ENCODE data around the gene DHCR24. TPM values are rescaled to one million over a fixed set of nuclear protein-coding genes. Genes with fewer than 3 reads are reported as not detected.
A peak's percentile ranks its signal among the peaks of the same experiment; 100 is the strongest.

Gene DHCR24
- total and polyA plus RNA-seq, 2 experiments from 2014 or later: 124 to 453 TPM

DNA sequence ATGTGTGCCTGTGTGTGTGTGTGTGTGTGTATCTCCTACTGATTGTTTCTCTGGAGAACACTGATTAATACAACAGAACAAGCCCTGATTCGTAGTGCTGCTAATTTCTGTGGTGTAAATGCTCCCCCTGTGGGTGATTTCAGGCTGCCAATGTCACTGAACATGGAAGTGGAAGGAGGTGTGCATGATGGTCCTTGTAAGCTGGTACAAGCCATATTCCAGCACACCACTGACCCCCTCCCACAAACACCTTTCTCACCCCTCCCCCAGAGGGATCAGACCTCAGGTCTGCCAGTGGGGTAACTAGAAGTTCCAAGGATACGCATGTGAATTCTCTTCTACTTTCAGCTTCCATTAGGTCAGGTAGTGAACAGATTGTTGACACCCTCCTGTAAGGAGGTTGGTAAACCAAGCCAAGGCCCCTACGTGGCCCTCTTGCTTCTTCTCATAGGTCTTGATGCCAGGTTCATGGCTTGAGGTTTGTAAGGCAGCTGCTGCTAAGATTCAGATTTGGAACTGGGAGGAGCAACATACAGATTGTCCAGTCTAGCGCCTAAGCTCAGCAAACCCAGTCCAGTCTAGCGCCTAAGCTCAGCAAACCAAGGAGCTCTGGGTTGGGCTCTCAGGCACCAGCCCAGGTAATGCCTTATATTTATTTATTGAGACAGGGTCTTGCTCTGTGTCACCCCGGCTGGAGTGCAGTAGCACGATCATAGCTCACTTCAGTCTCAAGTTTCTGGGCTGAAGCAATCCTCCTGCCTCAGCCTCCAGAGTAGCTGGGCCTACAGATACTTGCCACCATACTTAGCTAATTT, 38.7 kb downstream of the DHCR24 start:
- no peak overlapping the region for H3K4me3 ChIP-seq
- peaks cover 32% of the 10 kb centered on the region; the same call in 1 of the 2 replicates for H3F3A ChIP-seq (replicated peaks; ENCODE audit: low read depth)
- ATAC-seq (no peak), DNase-seq (ENCODE audit: low spot score) (peak; percentile 28)
- peaks cover 4% of the 10 kb centered on the region for H3K27me3 Mint-ChIP-seq (ENCODE audit: insufficient read depth, low read depth, poor library complexity)
- peaks cover 42% of the 10 kb centered on the region for H3K36me3 ChIP-seq (ENCODE audit: insufficient read depth)
- no peaks in the 10 kb centered on the region for H3K9me2 ChIP-seq (ENCODE audit: insufficient read depth)
- no peak overlapping the region for H2AFZ ChIP-seq
- H3K4me1 Mint-ChIP-seq: no peaks in the 10 kb centered on the region
- H3K4me2 ChIP-seq: no peak overlapping the region
- no peak overlapping the region for H3K27ac Mint-ChIP-seq
- H3K4me3 Mint-ChIP-seq: no peak overlapping the region
- H3K4me1 ChIP-seq (ENCODE audit: insufficient read depth): no peaks in the 10 kb centered on the region
- peaks cover 53% of the 10 kb centered on the region for H3K36me3 Mint-ChIP-seq (ENCODE audit: low read depth)
- H3K79me2 ChIP-seq (replicated peaks; ENCODE audit: insufficient read depth): no peaks in the 10 kb centered on the region
- TF ChIP-seq ZNF331 (CRISPR knock-in tag; IDR thresholded peaks at IDR 0.05; ENCODE audit: low read depth): no peak
- no peak for TF ChIP-seq REST (IDR thresholded peaks at IDR 0.05; ENCODE audit: unreplicated experiment)
- peak; percentile 24 to 53 for TF ChIP-seq CTCF (conservative IDR thresholded peaks at IDR 0.05; ENCODE audit: low read depth in 2 of 2)
- no peak for TF ChIP-seq CREB1 (CRISPR knock-in tag; IDR thresholded peaks at IDR 0.05; ENCODE audit: low read depth)
- H3K27me3 ChIP-seq (ENCODE audit: insufficient read depth): no peaks in the 10 kb centered on the region
- peaks cover 28% of the 10 kb centered on the region for H4K20me1 ChIP-seq (replicated peaks; ENCODE audit: insufficient read depth)
- H3K27ac ChIP-seq (ENCODE audit: low read depth): peak overlapping the region; percentile 59; the same call in 1 of the 2 replicates
- H3K9me3 Mint-ChIP-seq: no peaks in the 10 kb centered on the region; the same call in 2 of the 3 replicates

GRCh38 chr1:54846716-54847284, 40.2 kb downstream of the DHCR24 start:
- H3K27me3 Mint-ChIP-seq (ENCODE audit: insufficient read depth, low read depth, poor library complexity): peaks cover 4% of the 10 kb centered on the region
- Histone ChIP-seq H2AFZ (no peak overlapping the region), H3K4me3 (no peak overlapping the region), H3F3A (replicated peaks; ENCODE audit: low read depth) (peaks cover 31% of the 10 kb centered on the region; the same call in 1 of the 2 replicates), H3K9me2 (ENCODE audit: insufficient read depth) (no peaks in the 10 kb centered on the region), H3K4me2 (no peak overlapping the region), H3K27me3 (ENCODE audit: insufficient read depth) (no peaks in the 10 kb centered on the region), H4K20me1 (replicated peaks; ENCODE audit: insufficient read depth) (peaks cover 16% of the 10 kb centered on the region), H3K79me2 (replicated peaks; ENCODE audit: insufficient read depth) (no peaks in the 10 kb centered on the region), H3K4me1 (ENCODE audit: insufficient read depth) (no peaks in the 10 kb centered on the region), H3K27ac (ENCODE audit: low read depth) (peak overlapping the region; percentile 10; the same call in 1 of the 2 replicates), H3K36me3 (ENCODE audit: insufficient read depth) (peaks cover 27% of the 10 kb centered on the region)
- TF ChIP-seq NANOG (IDR thresholded peaks at IDR 0.05; ENCODE audit: borderline replicate concordance): no peak
- no peak for TF ChIP-seq STAT1 (IDR thresholded peaks at IDR 0.05; ENCODE audit: unreplicated experiment)
- TF ChIP-seq POLR2AphosphoS5 (IDR thresholded peaks at IDR 0.05; ENCODE audit: low read depth): peak; percentile 7; the same call in 1 of the 2 replicates
- DNase-seq (ENCODE audit: low spot score): no peak
- H3K27ac Mint-ChIP-seq: no peak overlapping the region
- no peak overlapping the region for H3K4me3 Mint-ChIP-seq
- no peaks in the 10 kb centered on the region for H3K4me1 Mint-ChIP-seq
- no peaks in the 10 kb centered on the region; the same call in 2 of the 3 replicates for H3K9me3 Mint-ChIP-seq
- no peak for ATAC-seq
- H3K36me3 Mint-ChIP-seq (ENCODE audit: low read depth): peaks cover 38% of the 10 kb centered on the region
